Mesendoderm (in vitro differentiated cells): ENCODE results near the gene NGRN. TPM values are rescaled to one million over a fixed set of nuclear protein-coding genes. Genes with fewer than 3 reads are reported as not detected.

Source experiments
- DNase-seq: peaks from one replicate; pipeline ENCODE4 v3.0.0; 2013
- H2AK5ac ChIP-seq: 2 replicates; pipeline ENCODE4 v1.6.1; 2013; ENCODE audit warnings: low read length, inconsistent platforms
- H2BK120ac ChIP-seq: 2 replicates; pipeline ENCODE4 v1.6.1; 2013; ENCODE audit warnings: low read depth, mild to moderate bottlenecking, low read length, moderate library complexity, mixed read lengths
- H2BK15ac ChIP-seq: replicated peaks from 2 replicates; pipeline ENCODE4 v1.6.1; 2013; ENCODE audit warnings: low read depth, mild to moderate bottlenecking, moderate library complexity
- H2BK5ac ChIP-seq: 2 replicates; pipeline ENCODE4 v1.6.1; 2013; ENCODE audit warnings: low read length, inconsistent platforms
- H3K18ac ChIP-seq: 2 replicates; pipeline ENCODE4 v1.6.1; 2013; ENCODE audit warnings: mild to moderate bottlenecking, low read length, mixed read lengths
- H3K23ac ChIP-seq: one replicate; pipeline ENCODE4 v1.6.1; 2013; ENCODE audit warnings: low read length
- H3K27ac ChIP-seq: 2 replicates; pipeline ENCODE4 v1.5.1; 2013; ENCODE audit warnings: low read depth, mild to moderate bottlenecking, inconsistent platforms, low read length, moderate library complexity
- H3K27me3 ChIP-seq: 2 replicates; pipeline ENCODE4 v1.6.1; 2013; ENCODE audit warnings: low read length, control low read depth, mild to moderate bottlenecking, inconsistent platforms; ENCODE audit not compliant: insufficient read depth, poor library complexity
- H3K36me3 ChIP-seq: 2 replicates; pipeline ENCODE4 v1.6.1; 2013; ENCODE audit warnings: low read length, inconsistent platforms; ENCODE audit not compliant: control insufficient read depth, insufficient read depth
- H3K4ac ChIP-seq: one replicate; pipeline ENCODE4 v1.6.1; 2013; ENCODE audit warnings: low read depth, mild to moderate bottlenecking, low read length, moderate library complexity
- H3K4me1 ChIP-seq: 2 replicates; pipeline ENCODE4 v1.6.1; 2013; ENCODE audit warnings: low read depth, low read length, inconsistent platforms; ENCODE audit not compliant: control insufficient read depth
- H3K4me2 ChIP-seq: 2 replicates; pipeline ENCODE4 v1.6.1; 2013; ENCODE audit warnings: low read length
- H3K4me3 ChIP-seq: 2 replicates; pipeline ENCODE4 v1.5.1; 2013; ENCODE audit warnings: mild to moderate bottlenecking, low read length
- H3K56ac ChIP-seq: one replicate; pipeline ENCODE4 v1.6.1; 2013; ENCODE audit warnings: low read length
- H3K79me1 ChIP-seq: 2 replicates; pipeline ENCODE4 v1.6.1; 2013; ENCODE audit warnings: low read length, inconsistent platforms
- H3K79me2 ChIP-seq: 2 replicates; pipeline ENCODE4 v1.6.1; 2013; ENCODE audit warnings: mild to moderate bottlenecking, low read length; ENCODE audit not compliant: control insufficient read depth, insufficient read depth
- H3K9ac ChIP-seq: 2 replicates; pipeline ENCODE4 v1.6.1; 2013; ENCODE audit warnings: low read length, inconsistent platforms
- H4K5ac ChIP-seq: one replicate; pipeline ENCODE4 v1.6.1; 2013; ENCODE audit warnings: low read length
- H4K8ac ChIP-seq: one replicate; pipeline ENCODE4 v1.6.1; 2013; ENCODE audit warnings: low read depth, mild to moderate bottlenecking, control low read depth, low read length, moderate library complexity
- WGBS: extraction: QIAGEN DNeasy Blood & Tissue Kit; methylation state at CpG from one replicate; pipeline ENCODE4 v1.1.7; 2013; ENCODE audit warnings: low lambda C conversion rate, missing lambda C conversion rate; ENCODE audit not compliant: insufficient coverage; ENCODE audit errors: extremely low coverage; 5-methylcytosine and 5-hydroxymethylcytosine counted together
- polyA plus RNA-seq, 2 experiments: library from polyadenylated mRNA; stranded (reverse); fragments of 200-250 nt; gene quantifications; one replicate each; pipeline ENCODE4 v1.2.3, GENCODE V29; 2013

Gene NGRN
- polyA plus RNA-seq (2013, experiment 1 of 2): 72.7 TPM
- 73.4 TPM for polyA plus RNA-seq (2013, experiment 2 of 2)

DNA sequence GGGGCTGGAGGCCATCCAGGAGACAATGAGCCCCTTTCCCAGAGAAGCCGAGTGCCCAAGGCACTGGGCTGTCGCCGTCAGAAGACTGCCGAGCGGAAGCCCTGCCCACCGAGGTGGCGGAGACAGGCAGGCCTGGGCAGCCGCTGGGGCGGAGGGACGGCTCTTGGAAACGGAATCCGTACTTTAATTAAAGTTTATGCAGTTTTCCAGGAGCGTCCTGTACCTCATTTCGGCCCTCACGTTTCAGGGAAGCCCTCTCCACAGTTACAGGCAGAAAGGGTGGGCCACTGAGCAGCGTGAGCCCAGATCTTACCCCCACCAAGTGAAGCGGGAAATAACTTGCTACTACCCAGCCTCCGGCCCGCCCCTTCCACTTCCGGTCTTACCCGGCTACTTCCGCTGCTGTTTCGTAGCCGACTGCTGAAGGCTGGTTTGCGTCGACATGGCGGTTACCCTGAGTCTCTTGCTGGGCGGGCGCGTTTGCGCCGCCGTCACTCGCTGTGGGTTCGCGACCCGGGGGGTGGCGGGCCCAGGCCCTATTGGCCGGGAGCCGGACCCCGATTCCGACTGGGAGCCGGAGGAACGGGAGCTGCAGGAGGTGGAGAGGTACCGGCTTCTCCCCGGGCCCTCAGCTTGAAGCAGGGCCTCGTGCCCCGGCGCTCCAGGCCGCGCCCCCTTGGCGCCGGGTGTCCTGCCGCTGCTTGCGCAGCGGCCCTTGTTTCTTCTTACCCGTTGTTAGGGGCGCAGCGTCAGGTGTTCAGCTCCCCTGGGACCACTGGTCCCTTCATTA lies at the start of gene NGRN:
Gene NGRN, plus strand, starts transcription at position 402 of the 790 bp plus-strand sequence. Its CDS starts 41 bp downstream, at position 443.
- H3K36me3 ChIP-seq: peaks cover 3% of the 10 kb centered on the region
- H3K18ac ChIP-seq: peak within 1 kb of the TSS; percentile 85
- H3K9ac ChIP-seq: peak within 1 kb of the TSS; percentile 95
- peaks cover 11% of the 10 kb centered on the region for H3K4me1 ChIP-seq
- H3K4me2 ChIP-seq: peak within 1 kb of the TSS; percentile 94
- H3K23ac ChIP-seq: peak within 1 kb of the TSS; percentile 80
- no peak within 1 kb of the TSS for H2BK15ac ChIP-seq
- peak within 1 kb of the TSS; percentile 97 for H3K56ac ChIP-seq
- H4K5ac ChIP-seq: peak within 1 kb of the TSS; percentile 97
- no peak within 1 kb of the TSS for H2BK120ac ChIP-seq
- H3K27me3 ChIP-seq: no peaks in the 10 kb centered on the region
- peak within 1 kb of the TSS; percentile 65 for H3K4ac ChIP-seq
- peak within 1 kb of the TSS; percentile 94 for H3K4me3 ChIP-seq
- no CpG with 5 or more reads among the region's 59 CpGs for WGBS
- H3K79me1 ChIP-seq: peaks cover 15% of the 10 kb centered on the region
- DNase-seq: peak; percentile 97
- peak within 1 kb of the TSS; percentile 91 for H3K27ac ChIP-seq
- H4K8ac ChIP-seq: no peak within 1 kb of the TSS
- peak within 1 kb of the TSS; percentile 80 for H2BK5ac ChIP-seq
- peaks cover 40% of the 10 kb centered on the region for H3K79me2 ChIP-seq
- peak within 1 kb of the TSS; percentile 98 for H2AK5ac ChIP-seq

- no peak overlapping the region for H4K5ac ChIP-seq
- no peaks in the 10 kb centered on the region for H3K27me3 ChIP-seq
- no peak overlapping the region for H2BK120ac ChIP-seq
- H2AK5ac ChIP-seq: no peak overlapping the region
- WGBS: no CpG with 5 or more reads among the region's 9 CpGs
- no peak overlapping the region for H3K9ac ChIP-seq
- no peak overlapping the region for H3K18ac ChIP-seq
- DNase-seq: no peak
- no peak overlapping the region for H3K56ac ChIP-seq
- H2BK5ac ChIP-seq: no peak overlapping the region
- no peak overlapping the region for H4K8ac ChIP-seq
- H3K79me1 ChIP-seq: peaks cover 1% of the 10 kb centered on the region
- no peaks in the 10 kb centered on the region for H3K4me1 ChIP-seq
- H3K4me3 ChIP-seq: no peak overlapping the region
- no peak overlapping the region for H3K4me2 ChIP-seq
- H3K23ac ChIP-seq: no peak overlapping the region
- H3K79me2 ChIP-seq: no peaks in the 10 kb centered on the region
- H3K4ac ChIP-seq: no peak overlapping the region
- no peak overlapping the region for H2BK15ac ChIP-seq
- H3K27ac ChIP-seq: no peak overlapping the region
- H3K36me3 ChIP-seq: no peaks in the 10 kb centered on the region
Observed at GRCh38 chr15:90217671-90218394, 47.6 kb upstream of the NGRN start.

- H3K79me2 ChIP-seq: no peaks in the 10 kb centered on the region
- no peak overlapping the region for H2AK5ac ChIP-seq
- peaks cover 1% of the 10 kb centered on the region for H3K79me1 ChIP-seq
- WGBS: no CpG with 5 or more reads among the region's 17 CpGs
- H2BK5ac ChIP-seq: no peak overlapping the region
- H2BK15ac ChIP-seq: no peak overlapping the region
- no peaks in the 10 kb centered on the region for H3K36me3 ChIP-seq
- no peak overlapping the region for H3K23ac ChIP-seq
- H3K4me3 ChIP-seq: no peak overlapping the region
- no peak overlapping the region for H3K9ac ChIP-seq
- no peak overlapping the region for H2BK120ac ChIP-seq
- no peak overlapping the region for H3K4ac ChIP-seq
- no peak overlapping the region for H3K4me2 ChIP-seq
- H3K56ac ChIP-seq: no peak overlapping the region
- no peaks in the 10 kb centered on the region for H3K4me1 ChIP-seq
- H3K27me3 ChIP-seq: no peaks in the 10 kb centered on the region
- no peak overlapping the region for H4K5ac ChIP-seq
- H3K18ac ChIP-seq: no peak overlapping the region
- peak; percentile 52 for DNase-seq
- H3K27ac ChIP-seq: no peak overlapping the region
- no peak overlapping the region for H4K8ac ChIP-seq
Observed at GRCh38 chr15:90219421-90220141, 45.9 kb upstream of the NGRN start.

GRCh38 chr15:90221246-90221900 lies 44.1 kb upstream of the NGRN start:
- WGBS: no CpG with 5 or more reads among the region's 14 CpGs
- DNase-seq: peak; percentile 86

GRCh38 chr15:90222547-90222946 lies 42.9 kb upstream of the NGRN start:
- no peak overlapping the region for H3K4me3 ChIP-seq
- no peak overlapping the region for H3K27ac ChIP-seq
- no peaks in the 10 kb centered on the region for H3K79me1 ChIP-seq
- no peak overlapping the region for H3K4me2 ChIP-seq
- H3K36me3 ChIP-seq: no peaks in the 10 kb centered on the region
- H2BK5ac ChIP-seq: no peak overlapping the region
- no peaks in the 10 kb centered on the region for H3K79me2 ChIP-seq
- H4K5ac ChIP-seq: no peak overlapping the region
- no peak overlapping the region for H2BK120ac ChIP-seq
- H3K4ac ChIP-seq: no peak overlapping the region
- no peak overlapping the region for H2BK15ac ChIP-seq
- H2AK5ac ChIP-seq: no peak overlapping the region
- H3K27me3 ChIP-seq: no peaks in the 10 kb centered on the region
- no peak for DNase-seq
- H3K9ac ChIP-seq: no peak overlapping the region
- no peak overlapping the region for H3K18ac ChIP-seq
- no peak overlapping the region for H3K23ac ChIP-seq
- WGBS: no CpG with 5 or more reads among the region's 2 CpGs
- H4K8ac ChIP-seq: no peak overlapping the region
- H3K56ac ChIP-seq: no peak overlapping the region
- no peaks in the 10 kb centered on the region for H3K4me1 ChIP-seq

More at GRCh38 chr15:90221246-90221900, 44.1 kb upstream of the NGRN start:
- Histone ChIP-seq H3K79me1 (no peaks in the 10 kb centered on the region), H2BK5ac (no peak overlapping the region), H2BK15ac (no peak overlapping the region), H3K79me2 (no peaks in the 10 kb centered on the region), H4K5ac (no peak overlapping the region), H4K8ac (no peak overlapping the region), H3K56ac (no peak overlapping the region), H3K27me3 (no peaks in the 10 kb centered on the region), H3K4me1 (no peaks in the 10 kb centered on the region), H3K9ac (no peak overlapping the region), H2AK5ac (no peak overlapping the region), H3K36me3 (no peaks in the 10 kb centered on the region), H3K4me2 (no peak overlapping the region), H3K23ac (no peak overlapping the region), H3K18ac (no peak overlapping the region), H3K4ac (no peak overlapping the region), H3K27ac (no peak overlapping the region), H2BK120ac (no peak overlapping the region), H3K4me3 (no peak overlapping the region)
